HCT116 (cell line): ENCODE data around the gene MARCHF3. TPM values are rescaled to one million over a fixed set of nuclear protein-coding genes. Genes with fewer than 3 reads are reported as not detected.

Experiments used
- ATAC-seq: fragments of 200-7000 bp; cut with Tn5 transposase; 2 replicates; pipeline ENCODE4 v1.9.1; 2020; ENCODE audit warnings: mild to moderate bottlenecking, moderate library complexity
- BruUV-seq: library from RNA; stranded (reverse); fragments of 400-500 nt; replicated peaks from 2 replicates; lab custom pipeline; 2021; lab: Mats Ljungman, UMichigan
- CTCF ChIA-PET: fragments of 300-600 bp; sonication (Branson Sonifier 250); formaldehyde crosslinking; loops from one replicate; lab custom pipeline; 2021; ENCODE audit warnings: antibody characterized with exemption; lab: Charles Lee
- POLR2A ChIA-PET: fragments of 300-600, 350-600 bp; sonication (Branson Sonifier 250); formaldehyde crosslinking; loops from one replicate; lab custom pipeline; 2021; ENCODE audit warnings: antibody characterized with exemption; lab: Charles Lee
- RAD21 ChIA-PET, 2 experiments: fragments of 300-600 bp; sonication (Branson Sonifier 250); formaldehyde crosslinking; loops; one replicate each; lab custom pipeline; 2023; ENCODE audit warnings: low total read pairs in 2 of 2; ENCODE audit not compliant: uncharacterized antibody in 2 of 2, unreplicated experiment in 2 of 2, low non-redundant PET in 1 of 2; lab: Charles Lee
- DNase-seq: peaks from one replicate; pipeline ENCODE4 v3.0.0-alpha.2; 2010; ENCODE audit warnings: low read depth, low spot score
- H2AFZ ChIP-seq: fragments of 200-600 bp; shearing (Covaris generic), sonication (generic); 2 replicates; pipeline ENCODE4 v1.6.1; 2017; ENCODE audit warnings: low read depth, mixed run types, mixed read lengths, antibody characterized with exemption, low read length; ENCODE audit not compliant: poor library complexity, severe bottlenecking
- H3K27ac ChIP-seq: 2 replicates; pipeline ENCODE4 v1.5.1; 2012; ENCODE audit warnings: low read depth, low read length
- H3K27me3 ChIP-seq: fragments of 200-600 bp; sonication (generic); 2 replicates; pipeline ENCODE4 v1.6.1; 2016; ENCODE audit warnings: mixed run types, low read length, mixed read lengths; ENCODE audit not compliant: insufficient read depth
- H3K36me3 ChIP-seq, 2 experiments: fragments of 200-500 bp in 1 of 2; fragments of 200-600 bp in 1 of 2; sonication (Bioruptor generic) in 1 of 2; sonication (generic) in 1 of 2; 2 replicates each; pipeline versions ENCODE4 v1.5.1 to v1.6.1; 2014 to 2016; ENCODE audit warnings: low read length in 2 of 2, inconsistent platforms in 1 of 2, mixed read lengths in 1 of 2, mixed run types in 1 of 2; ENCODE audit not compliant: insufficient read depth in 2 of 2, control insufficient read depth in 1 of 2
- H3K4me1 ChIP-seq, 2 experiments: fragments of 200-600 bp in 1 of 2; sonication (generic) in 1 of 2; 2 replicates each; pipeline versions ENCODE4 v1.5.1 to v1.6.1; 2012 to 2017; ENCODE audit warnings: low read length in 2 of 2, inconsistent platforms in 1 of 2, mild to moderate bottlenecking in 1 of 2, mixed read lengths in 1 of 2, mixed run types in 1 of 2, moderate library complexity in 1 of 2; ENCODE audit not compliant: insufficient read depth in 2 of 2, control insufficient read depth in 1 of 2
- H3K4me2 ChIP-seq: fragments of 200-600 bp; sonication (generic); 2 replicates; pipeline ENCODE4 v1.6.1; 2017; ENCODE audit warnings: mixed run types, low read length, mixed read lengths
- H3K4me3 ChIP-seq, 2 experiments: fragments of 200-600 bp in 1 of 2; sonication (generic) in 1 of 2; replicated peaks in 1 of 2; 2 replicates each; pipeline ENCODE4 v1.5.1; 2011 to 2016; ENCODE audit warnings: low read length in 2 of 2, control low read depth in 1 of 2, low read depth in 1 of 2, mild to moderate bottlenecking in 1 of 2, mixed read lengths in 1 of 2, mixed run types in 1 of 2
- H3K79me2 ChIP-seq: fragments of 200-600 bp; sonication (generic); 2 replicates; pipeline ENCODE4 v1.6.1; 2017; ENCODE audit warnings: mild to moderate bottlenecking, mixed run types, low read length, moderate library complexity, mixed read lengths; ENCODE audit not compliant: insufficient read depth
- H3K9ac ChIP-seq: fragments of 200-600 bp; sonication (generic); 2 replicates; pipeline ENCODE4 v1.6.1; 2016; ENCODE audit warnings: low read length, mixed read lengths
- H3K9me2 ChIP-seq: fragments of 200-600 bp; sonication (generic), shearing (Covaris generic); 2 replicates; pipeline ENCODE4 v1.6.1; 2017; ENCODE audit warnings: mixed run types, mild to moderate bottlenecking, moderate library complexity; ENCODE audit not compliant: insufficient read depth
- H3K9me3 ChIP-seq, 2 experiments: fragments of 200-500 bp in 1 of 2; fragments of 200-600 bp in 1 of 2; sonication (Bioruptor generic) in 1 of 2; sonication (generic) in 1 of 2; 2 replicates each; pipeline ENCODE4 v1.6.1; 2014 to 2017; ENCODE audit warnings: low read length in 2 of 2, mixed read lengths in 2 of 2, inconsistent platforms in 1 of 2, low read depth in 1 of 2, mild to moderate bottlenecking in 1 of 2, mixed run types in 1 of 2, moderate library complexity in 1 of 2; ENCODE audit not compliant: control insufficient read depth in 1 of 2, insufficient read depth in 1 of 2
- H4K20me1 ChIP-seq: fragments of 200-600 bp; sonication (generic), shearing (Covaris generic); 2 replicates; pipeline ENCODE4 v1.6.1; 2017; ENCODE audit warnings: mixed run types, mild to moderate bottlenecking, moderate library complexity; ENCODE audit not compliant: insufficient read depth
- CBX3 ChIP-seq: IDR thresholded peaks from 2 replicates; pipeline ENCODE4 v1.6.1; 2012; ENCODE audit warnings: low read depth
- CEBPB ChIP-seq: IDR thresholded peaks from 2 replicates; pipeline ENCODE4 v1.6.1; 2012; ENCODE audit warnings: low read depth
- EZH2 ChIP-seq: fragments of 200-600 bp; sonication (generic); IDR thresholded peaks from 2 replicates; pipeline ENCODE4 v1.6.1; 2017; ENCODE audit warnings: antibody characterized with exemption, mixed run types
- EZH2phosphoT487 ChIP-seq: fragments of 200-600 bp; IDR thresholded peaks from 2 replicates; pipeline ENCODE4 v1.6.1; 2018; ENCODE audit warnings: antibody characterized with exemption, borderline replicate concordance
- JUND ChIP-seq: IDR thresholded peaks from 2 replicates; pipeline ENCODE4 v1.6.1; 2012
- SIN3A ChIP-seq: IDR thresholded peaks from 2 replicates; pipeline ENCODE4 v1.6.1; 2012; ENCODE audit warnings: low read depth
- SRF ChIP-seq: IDR thresholded peaks from 2 replicates; pipeline ENCODE4 v1.6.1; 2012; ENCODE audit warnings: low read depth
- YY1 ChIP-seq: IDR thresholded peaks from 2 replicates; pipeline ENCODE4 v1.6.1; 2011; ENCODE audit warnings: low read length, low read depth, moderate library complexity, mild to moderate bottlenecking; ENCODE audit not compliant: insufficient replicate concordance; ENCODE audit errors: extremely low read depth
- ZNF274 ChIP-seq: fragments of 200-500 bp; sonication (Bioruptor generic); IDR thresholded peaks from 2 replicates; pipeline ENCODE4 v1.6.1; 2014; ENCODE audit warnings: mild to moderate bottlenecking, low read depth, low read length, inconsistent platforms
- intact Hi-C: fragments of 100-400 bp; cut with micrococcal nuclease; formaldehyde crosslinking; loops from 2 replicates; pipeline ENCODE4 v1.10.0; 2022
- total RNA-seq: library from RNA; stranded (reverse); gene quantifications from one replicate; pipeline ENCODE4 v1.2.1, GENCODE V29; 2021; ENCODE audit not compliant: unreplicated experiment
- TF ChIP-seq, protein P1 (sequence below): IDR thresholded peaks from 2 replicates; pipeline ENCODE4 v1.6.1; 2012
- TF ChIP-seq, protein P2 (sequence below), 3 experiments: fragments of 200-600 bp in 1 of 3; sonication (generic) in 1 of 3; IDR thresholded peaks in 2 of 3; conservative IDR thresholded peaks in 1 of 3; 2 replicates each; pipeline ENCODE4 v1.5.1; 2012 to 2017; ENCODE audit warnings: low read depth in 2 of 3, low read length in 2 of 3, antibody characterized with exemption in 1 of 3, borderline replicate concordance in 1 of 3, control low read depth in 1 of 3, mild to moderate bottlenecking in 1 of 3, mixed read lengths in 1 of 3, mixed run types in 1 of 3, moderate library complexity in 1 of 3; ENCODE audit not compliant: insufficient read depth in 1 of 3

MARCHF3 gene
- total RNA-seq, 1 experiment from 2014 or later, result 2.3 TPM

DNA sequence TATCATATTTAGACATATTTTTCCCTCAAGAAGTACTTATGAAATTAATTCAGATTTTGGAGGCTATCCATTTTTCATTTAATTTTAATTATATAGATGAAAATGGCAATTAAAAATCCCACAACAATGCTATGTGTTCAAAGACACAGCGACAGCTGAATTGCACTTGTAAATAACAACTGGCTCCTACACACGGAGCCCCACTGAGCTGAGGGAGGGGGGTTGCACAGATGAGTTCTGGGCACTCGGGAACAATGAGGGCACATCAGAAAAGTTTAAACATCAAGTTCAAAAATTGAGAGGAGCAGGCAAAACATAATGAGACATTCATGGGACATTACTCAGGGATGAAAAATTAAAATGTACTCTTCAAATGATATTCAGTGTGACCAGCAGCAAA is 104.9 kb downstream of the MARCHF3 start:
- no TSS peak for BruUV-seq
- no peaks in the 10 kb centered on the region for H3K9me3 ChIP-seq
- ATAC-seq (no peak), DNase-seq (no peak)
- RAD21 ChIA-PET, result interaction anchor here in 1 of 2 experiments (0.5 kb wide), 1 partner anchor 139 kb away, joined by 5 read pairs; no protein-coding TSS in a partner anchor
- no peaks in the 10 kb centered on the region for H3K4me1 ChIP-seq
- no peak overlapping the region for H2AFZ ChIP-seq
- no peaks in the 10 kb centered on the region for H3K79me2 ChIP-seq
- H3K27me3 ChIP-seq, result no peaks in the 10 kb centered on the region
- TF ChIP-seq YY1, result no peak
- no peak for TF ChIP-seq SRF
- TF ChIP-seq CEBPB, result no peak
- no peak for TF ChIP-seq EZH2
- TF ChIP-seq SIN3A, result no peak
- TF ChIP-seq, protein P1, sequence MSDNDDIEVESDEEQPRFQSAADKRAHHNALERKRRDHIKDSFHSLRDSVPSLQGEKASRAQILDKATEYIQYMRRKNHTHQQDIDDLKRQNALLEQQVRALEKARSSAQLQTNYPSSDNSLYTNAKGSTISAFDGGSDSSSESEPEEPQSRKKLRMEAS, result no peak
- no peak overlapping the region for H3K4me3 ChIP-seq
- POLR2A ChIA-PET, result no interaction called here
- H3K9ac ChIP-seq, result no peak overlapping the region
- H4K20me1 ChIP-seq, result no peaks in the 10 kb centered on the region
- no peak overlapping the region for H3K27ac ChIP-seq
- H3K4me2 ChIP-seq, result no peak overlapping the region
- H3K36me3 ChIP-seq, result no peaks in the 10 kb centered on the region
- intact Hi-C loops, result no loop called here
- CTCF ChIA-PET, result no interaction called here
- H3K9me2 ChIP-seq, result no peaks in the 10 kb centered on the region

DNA sequence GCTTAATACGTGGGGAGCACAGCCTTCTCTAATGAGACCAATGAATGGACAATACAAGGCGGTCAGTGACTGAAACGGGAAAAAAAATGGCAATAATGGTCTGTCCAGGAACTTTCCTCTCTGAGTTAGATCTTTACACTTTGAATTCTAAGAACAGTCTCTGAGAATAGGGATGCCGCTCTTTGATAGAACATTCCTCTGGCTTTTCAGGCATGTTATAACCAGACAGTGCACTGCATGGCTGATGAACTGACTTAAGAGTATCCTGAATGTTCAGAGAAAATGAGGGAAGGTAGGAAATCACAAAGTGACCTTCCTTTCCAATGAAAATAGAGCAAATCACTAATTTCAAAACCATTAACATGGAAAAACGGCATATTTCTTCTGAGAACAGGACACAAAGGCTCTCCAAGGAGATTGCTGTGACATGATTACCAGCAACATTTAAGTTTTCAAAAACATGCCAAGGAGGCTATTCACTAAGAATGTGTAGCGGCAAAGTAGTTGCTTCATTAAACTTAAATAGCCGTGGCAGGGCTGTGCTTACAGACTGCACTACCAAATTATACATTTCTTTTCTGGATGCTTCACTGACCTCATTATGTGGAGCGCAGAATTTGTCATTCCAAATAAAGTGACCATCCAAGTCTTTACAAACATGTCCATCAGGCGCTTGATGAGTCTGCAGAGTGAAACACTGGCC is 105.9 kb downstream of the MARCHF3 start:
- H3K27me3 ChIP-seq, result no peaks in the 10 kb centered on the region
- no peak overlapping the region for H2AFZ ChIP-seq
- intact Hi-C loops, result no loop called here
- H3K9me3 ChIP-seq, result no peaks in the 10 kb centered on the region
- no peaks in the 10 kb centered on the region for H3K9me2 ChIP-seq
- H3K4me3 ChIP-seq, result no peak overlapping the region
- no peak overlapping the region for H3K4me2 ChIP-seq
- H3K9ac ChIP-seq, result no peak overlapping the region
- TF ChIP-seq EZH2, result no peak
- no peak for TF ChIP-seq JUND
- TF ChIP-seq CEBPB, result no peak
- TF ChIP-seq, protein P2, sequence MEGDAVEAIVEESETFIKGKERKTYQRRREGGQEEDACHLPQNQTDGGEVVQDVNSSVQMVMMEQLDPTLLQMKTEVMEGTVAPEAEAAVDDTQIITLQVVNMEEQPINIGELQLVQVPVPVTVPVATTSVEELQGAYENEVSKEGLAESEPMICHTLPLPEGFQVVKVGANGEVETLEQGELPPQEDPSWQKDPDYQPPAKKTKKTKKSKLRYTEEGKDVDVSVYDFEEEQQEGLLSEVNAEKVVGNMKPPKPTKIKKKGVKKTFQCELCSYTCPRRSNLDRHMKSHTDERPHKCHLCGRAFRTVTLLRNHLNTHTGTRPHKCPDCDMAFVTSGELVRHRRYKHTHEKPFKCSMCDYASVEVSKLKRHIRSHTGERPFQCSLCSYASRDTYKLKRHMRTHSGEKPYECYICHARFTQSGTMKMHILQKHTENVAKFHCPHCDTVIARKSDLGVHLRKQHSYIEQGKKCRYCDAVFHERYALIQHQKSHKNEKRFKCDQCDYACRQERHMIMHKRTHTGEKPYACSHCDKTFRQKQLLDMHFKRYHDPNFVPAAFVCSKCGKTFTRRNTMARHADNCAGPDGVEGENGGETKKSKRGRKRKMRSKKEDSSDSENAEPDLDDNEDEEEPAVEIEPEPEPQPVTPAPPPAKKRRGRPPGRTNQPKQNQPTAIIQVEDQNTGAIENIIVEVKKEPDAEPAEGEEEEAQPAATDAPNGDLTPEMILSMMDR (IDR thresholded peaks at IDR 0.05 in 2 of 3, conservative IDR thresholded peaks at IDR 0.05 in 1 of 3; ENCODE audit: borderline replicate concordance in 1 of 3, insufficient read depth in 1 of 3, low read depth in 2 of 3, low read length in 2 of 3), result no peak
- no peak for TF ChIP-seq ZNF274
- no peak for TF ChIP-seq CBX3
- no peak for TF ChIP-seq EZH2phosphoT487
- no peaks in the 10 kb centered on the region for H3K4me1 ChIP-seq
- H3K36me3 ChIP-seq, result no peaks in the 10 kb centered on the region
- CTCF ChIA-PET, result no interaction called here
- BruUV-seq, result no TSS peak
- H3K79me2 ChIP-seq, result no peaks in the 10 kb centered on the region
- no peak for DNase-seq
- no peak overlapping the region for H3K27ac ChIP-seq
- RAD21 ChIA-PET, result no interaction called here
- no peak for ATAC-seq
- no peaks in the 10 kb centered on the region for H4K20me1 ChIP-seq
- POLR2A ChIA-PET, result no interaction called here
